Measurements from ENCODE around the gene PASK.

Gene PASK

GRCh38 chr2:241082341-241083090, 66.8 kb downstream of the PASK start:
- DNase-seq (ENCODE audit: low read depth, low spot score) = no peak

DNA sequence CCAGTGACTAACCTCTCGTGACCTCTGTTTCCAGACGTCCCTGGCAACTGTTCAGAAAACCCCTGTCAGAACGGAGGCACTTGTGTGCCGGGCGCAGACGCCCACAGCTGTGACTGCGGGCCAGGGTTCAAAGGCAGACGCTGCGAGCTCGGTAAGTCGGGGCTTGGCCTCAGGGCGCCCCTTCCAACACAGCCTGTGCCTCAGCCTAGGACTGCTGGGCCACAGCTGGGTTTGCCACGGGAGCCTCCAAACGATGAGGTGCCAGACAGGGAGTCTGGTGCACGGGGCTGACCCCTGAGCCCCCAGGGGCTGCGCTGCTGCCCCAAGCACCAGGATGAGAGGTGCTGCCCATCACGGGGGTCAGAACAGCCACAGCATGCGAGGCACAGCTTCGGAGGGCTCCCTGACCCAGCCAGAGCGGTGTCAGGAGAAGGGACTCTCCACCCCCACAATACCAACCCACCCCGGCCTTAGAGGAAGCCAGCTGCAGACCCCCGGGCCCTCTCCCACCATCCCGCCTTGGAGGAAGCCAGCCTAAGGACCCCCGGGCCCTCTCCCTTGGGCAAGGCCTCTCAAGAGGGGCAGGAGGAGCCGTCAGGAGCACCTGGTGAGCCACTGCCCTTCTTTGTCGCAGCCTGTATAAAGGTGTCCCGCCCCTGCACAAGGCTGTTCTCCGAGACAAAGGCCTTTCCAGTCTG, 67.5 kb downstream of the PASK start:
- no peak for DNase-seq (ENCODE audit: low read depth, low spot score)

- DNase-seq (ENCODE audit: low read depth, low spot score) = no peak
Observed at GRCh38 chr2:241081190-241081642, 68.1 kb downstream of the PASK start.

GRCh38 chr2:241080405-241081189, 68.7 kb downstream of the PASK start:
- no peak for DNase-seq (ENCODE audit: low read depth, low spot score)

DNA sequence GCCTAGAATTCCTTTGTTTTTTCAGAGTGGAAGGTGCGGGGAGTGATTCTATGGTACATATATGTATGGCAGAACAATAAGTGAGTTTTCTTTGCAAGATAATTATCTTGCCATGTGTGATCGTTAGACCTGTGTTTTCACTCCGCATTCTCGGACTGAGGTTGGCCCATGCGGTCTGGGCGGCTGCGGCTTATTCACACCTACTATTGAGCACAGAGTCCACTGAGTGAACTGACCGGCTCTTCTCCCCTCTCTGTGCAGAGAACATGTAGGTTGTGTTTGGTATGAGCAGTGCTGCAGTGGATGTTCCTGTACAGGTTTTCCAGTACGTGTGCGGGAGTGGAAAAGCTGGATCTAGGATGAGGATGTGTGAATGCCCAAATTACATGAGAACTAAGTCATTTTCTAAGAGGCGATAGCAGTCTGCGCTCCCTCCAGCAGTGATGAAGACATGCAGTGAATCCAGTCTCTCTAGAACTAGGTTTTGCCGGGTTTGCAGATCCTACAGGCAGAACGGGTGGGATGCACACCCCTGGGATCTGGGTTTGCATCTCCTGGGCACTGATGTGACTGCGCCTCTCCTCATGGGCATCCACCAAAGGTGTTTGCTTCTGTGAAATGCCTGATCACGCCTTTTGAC, 74.3 kb downstream of the PASK start:
- no peak for DNase-seq (ENCODE audit: low read depth, low spot score)

- no peak for DNase-seq (ENCODE audit: low read depth, low spot score)
Observed at GRCh38 chr2:241074065-241074818, 75.0 kb downstream of the PASK start.

- no peak for DNase-seq (ENCODE audit: low read depth, low spot score)
Observed at GRCh38 chr2:241073166-241074064, 75.9 kb downstream of the PASK start.

DNA sequence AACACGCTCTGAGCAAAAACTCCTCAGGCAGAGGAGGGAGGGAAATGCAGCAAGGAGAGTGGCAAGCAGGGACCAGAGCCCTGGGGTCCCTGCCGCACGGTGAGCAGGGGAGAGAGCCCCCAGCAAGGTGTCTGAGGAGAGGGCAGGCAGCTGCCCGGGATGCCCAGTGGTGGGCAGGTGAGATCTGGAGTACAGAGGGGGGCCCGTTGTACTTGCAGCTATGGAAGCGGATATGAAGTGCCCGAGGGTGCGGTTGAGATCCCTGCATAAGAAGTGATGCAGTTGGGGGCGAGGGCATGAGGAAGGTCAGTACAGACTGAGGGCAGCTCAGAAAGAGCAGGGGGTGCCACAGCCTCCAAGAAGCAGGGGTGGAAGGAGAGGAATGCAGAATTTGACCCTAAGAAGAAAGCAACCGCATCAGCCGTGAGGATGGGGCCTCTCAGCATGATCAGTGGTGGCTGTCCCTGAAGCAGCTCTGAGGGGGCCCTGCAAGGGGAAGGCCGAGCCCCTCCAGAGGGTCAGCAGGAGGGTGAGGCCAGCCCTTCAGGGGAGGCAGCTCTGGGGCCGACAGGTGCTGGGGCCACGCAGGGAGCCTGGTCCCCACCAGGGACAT, 76.6 kb downstream of the PASK start:
- no peak for DNase-seq (ENCODE audit: low read depth, low spot score)

- DNase-seq (ENCODE audit: low read depth, low spot score) = no peak
Observed at GRCh38 chr2:241072151-241072550, 77.1 kb downstream of the PASK start.

GRCh38 chr2:241071677-241072111, 77.6 kb downstream of the PASK start:
- DNase-seq (ENCODE audit: low read depth, low spot score) = no peak

DNA sequence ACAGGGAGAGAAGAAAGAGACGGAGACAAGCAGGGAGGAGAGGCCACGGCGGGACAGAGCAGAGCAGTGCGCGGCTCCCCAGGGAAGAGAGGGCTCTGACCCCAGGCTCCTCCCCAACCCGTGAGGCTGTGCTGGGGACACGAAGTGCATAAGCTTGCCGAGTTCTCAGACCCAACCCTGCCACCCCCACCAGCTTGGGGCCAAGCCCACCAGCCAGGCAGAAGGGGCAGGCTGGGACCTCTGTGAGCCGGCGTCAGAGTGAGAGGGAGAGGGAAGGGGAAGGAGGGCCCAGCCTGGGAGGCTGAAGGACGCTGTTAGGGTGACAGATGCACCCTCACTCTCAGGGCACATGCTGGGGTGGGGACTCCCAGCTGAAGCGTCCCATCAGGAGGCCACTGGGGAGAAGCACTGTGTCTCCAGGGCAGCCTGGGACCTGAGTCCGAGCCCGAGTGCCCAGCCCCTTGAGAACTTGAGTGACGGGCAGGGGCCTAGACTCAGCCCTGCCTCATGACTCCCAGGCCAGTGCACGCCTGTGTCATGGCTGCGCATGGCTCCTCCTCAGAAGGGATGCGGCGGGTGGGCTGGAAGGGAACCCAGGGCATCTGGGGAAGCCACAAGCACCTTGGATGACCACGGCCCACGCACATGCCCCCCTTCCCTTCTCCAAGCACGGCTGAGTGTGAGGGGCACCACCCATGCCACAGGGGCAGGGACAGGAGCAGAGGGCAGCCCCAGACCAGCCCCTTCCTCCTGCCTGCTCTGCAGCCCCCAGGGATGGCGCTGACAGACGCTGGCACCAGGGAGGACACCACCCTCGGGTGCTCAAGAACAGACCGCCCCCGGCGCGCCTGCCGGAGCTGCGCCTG, 78.2 kb downstream of the PASK start:
- no peak for DNase-seq (ENCODE audit: low read depth, low spot score)

DNA sequence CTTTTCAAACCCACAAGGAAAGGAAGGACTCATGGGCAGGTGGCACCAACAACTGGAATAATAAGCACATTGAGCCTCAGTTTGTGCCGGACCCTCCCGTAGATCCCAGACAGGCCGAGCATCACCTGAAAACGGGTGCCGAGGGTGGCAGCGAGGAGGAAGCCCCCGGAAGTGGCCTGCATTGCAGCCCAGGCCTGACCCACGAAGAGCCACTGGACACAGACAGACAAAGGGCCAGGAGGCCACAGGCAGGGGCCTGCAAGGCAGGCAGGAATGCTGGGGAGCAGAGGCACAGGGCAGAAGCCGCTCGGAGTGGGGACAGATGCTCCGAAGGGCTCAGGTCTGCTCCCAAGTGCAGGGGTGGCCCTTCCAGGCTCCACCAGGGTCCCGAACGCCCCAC, 78.9 kb downstream of the PASK start:
- DNase-seq (ENCODE audit: low read depth, low spot score) = no peak

GRCh38 chr2:241069821-241070281, 79.4 kb downstream of the PASK start:
- no peak for DNase-seq (ENCODE audit: low read depth, low spot score)

- no peak for DNase-seq (ENCODE audit: low read depth, low spot score)
Observed at GRCh38 chr2:241068942-241069810, 80.1 kb downstream of the PASK start.

GRCh38 chr2:241068136-241068941, 80.9 kb downstream of the PASK start:
- DNase-seq (ENCODE audit: low read depth, low spot score) = no peak

DNA sequence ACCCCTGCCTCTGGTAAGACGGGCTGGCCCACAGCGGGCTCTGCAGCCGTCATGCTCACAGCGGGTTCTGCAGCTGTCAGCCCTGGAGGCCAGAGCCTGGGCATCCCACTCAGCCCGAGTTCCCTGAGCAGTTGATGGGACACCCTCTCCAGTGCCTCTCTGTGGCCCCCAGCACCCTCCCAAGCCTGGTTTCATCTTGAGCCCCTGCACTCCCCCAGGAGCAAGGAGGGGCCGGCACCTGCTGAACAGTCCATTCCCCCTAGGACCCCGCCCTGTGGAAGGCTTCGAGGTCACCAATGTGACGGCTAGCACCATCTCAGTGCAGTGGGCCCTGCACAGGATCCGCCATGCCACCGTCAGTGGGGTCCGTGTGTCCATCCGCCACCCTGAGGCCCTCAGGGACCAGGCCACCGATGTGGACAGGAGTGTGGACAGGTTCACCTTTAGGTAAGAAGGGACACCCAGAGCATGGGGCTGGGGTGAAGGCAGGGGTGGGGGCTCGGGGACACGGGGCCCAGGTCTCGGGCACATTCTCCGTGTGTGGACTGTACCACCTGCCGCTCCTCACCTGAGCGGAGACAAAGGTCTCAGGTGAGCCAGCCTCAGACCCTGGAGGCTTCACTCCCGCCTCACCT, 81.7 kb downstream of the PASK start:
- DNase-seq (ENCODE audit: low read depth, low spot score) = no peak

All from iPS DF 19.7 (cell line).